ENCODE measurements around the gene USP9X.

GRCh38 chrX:41085512-41085877 lies 250 bp downstream of the USP9X start:
- TF ChIP-seq, protein P1, sequence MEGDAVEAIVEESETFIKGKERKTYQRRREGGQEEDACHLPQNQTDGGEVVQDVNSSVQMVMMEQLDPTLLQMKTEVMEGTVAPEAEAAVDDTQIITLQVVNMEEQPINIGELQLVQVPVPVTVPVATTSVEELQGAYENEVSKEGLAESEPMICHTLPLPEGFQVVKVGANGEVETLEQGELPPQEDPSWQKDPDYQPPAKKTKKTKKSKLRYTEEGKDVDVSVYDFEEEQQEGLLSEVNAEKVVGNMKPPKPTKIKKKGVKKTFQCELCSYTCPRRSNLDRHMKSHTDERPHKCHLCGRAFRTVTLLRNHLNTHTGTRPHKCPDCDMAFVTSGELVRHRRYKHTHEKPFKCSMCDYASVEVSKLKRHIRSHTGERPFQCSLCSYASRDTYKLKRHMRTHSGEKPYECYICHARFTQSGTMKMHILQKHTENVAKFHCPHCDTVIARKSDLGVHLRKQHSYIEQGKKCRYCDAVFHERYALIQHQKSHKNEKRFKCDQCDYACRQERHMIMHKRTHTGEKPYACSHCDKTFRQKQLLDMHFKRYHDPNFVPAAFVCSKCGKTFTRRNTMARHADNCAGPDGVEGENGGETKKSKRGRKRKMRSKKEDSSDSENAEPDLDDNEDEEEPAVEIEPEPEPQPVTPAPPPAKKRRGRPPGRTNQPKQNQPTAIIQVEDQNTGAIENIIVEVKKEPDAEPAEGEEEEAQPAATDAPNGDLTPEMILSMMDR (conservative IDR thresholded peaks at IDR 0.05; ENCODE audit: low read depth in 2 of 2), result no peak
- TF ChIP-seq POLR2AphosphoS5 (IDR thresholded peaks at IDR 0.05; ENCODE audit: low read depth) (no peak), EZH2 (IDR thresholded peaks at IDR 0.05; ENCODE audit: low read depth, unreplicated experiment) (no peak), REST (IDR thresholded peaks at IDR 0.05; ENCODE audit: unreplicated experiment) (no peak), CREB1 (CRISPR knock-in tag; IDR thresholded peaks at IDR 0.05; ENCODE audit: low read depth) (no peak), EZH2phosphoT487 (IDR thresholded peaks at IDR 0.05; ENCODE audit: unreplicated experiment) (no peak), JUNB (IDR thresholded peaks at IDR 0.05; ENCODE audit: unreplicated experiment) (no peak), ZNF331 (CRISPR knock-in tag; IDR thresholded peaks at IDR 0.05; ENCODE audit: low read depth) (no peak), STAT1 (IDR thresholded peaks at IDR 0.05; ENCODE audit: unreplicated experiment) (no peak)
